ENCODE measurements around the gene NUP160. TPM values are rescaled to one million over a fixed set of nuclear protein-coding genes. Genes with fewer than 3 reads are reported as not detected.
"Not testable (repeated sequence)": the region's sequence is repeated elsewhere in the genome, so short reads cannot be mapped to it uniquely, and the experiment has no call there.

Gene NUP160
- polyA plus RNA-seq, 1 donor from 2014 or later, result 45.5 TPM

GRCh38 chr11:47775240-47775869 lies 72.8 kb downstream of the NUP160 start:
- Histone ChIP-seq H2AFZ (ENCODE audit: low read depth, low read length) (no peak overlapping the region), H3K27ac (ENCODE audit: low read length) (no peak overlapping the region), H3K9me3 (ENCODE audit: low read length) (no peaks in the 10 kb centered on the region), H3K9me2 (ENCODE audit: insufficient read depth, low read length) (no peaks in the 10 kb centered on the region), H3K4me3 (ENCODE audit: low read length) (no peak overlapping the region), H4K20me1 (ENCODE audit: insufficient read depth) (no peaks in the 10 kb centered on the region), H3K4me2 (ENCODE audit: low read length) (no peak overlapping the region), H3K79me2 (replicated peaks; ENCODE audit: insufficient read depth, low read length) (no peaks in the 10 kb centered on the region), H3K36me3 (ENCODE audit: insufficient read depth, low read length) (peaks cover 7% of the 10 kb centered on the region), H3K27me3 (ENCODE audit: insufficient read depth, low read depth, low read length) (no peaks in the 10 kb centered on the region), H3K9ac (ENCODE audit: low read length) (no peak overlapping the region), H3F3A (ENCODE audit: insufficient read depth, low read length, poor library complexity, severe bottlenecking) (no peaks in the 10 kb centered on the region)
- no peak for TF ChIP-seq EP300 (conservative IDR thresholded peaks at IDR 0.05; ENCODE audit: poor library complexity, severe bottlenecking)

- no peaks in the 10 kb centered on the region for H3K79me2 ChIP-seq (replicated peaks; ENCODE audit: insufficient read depth, low read length)
- no peaks in the 10 kb centered on the region for H3K9me3 ChIP-seq (ENCODE audit: low read length)
- no peaks in the 10 kb centered on the region for H4K20me1 ChIP-seq (ENCODE audit: insufficient read depth)
- no peak for TF ChIP-seq RAD21 (conservative IDR thresholded peaks at IDR 0.05)
- no peak for TF ChIP-seq REST (IDR thresholded peaks at IDR 0.05; ENCODE audit: borderline replicate concordance)
- no peaks in the 10 kb centered on the region for H3K27me3 ChIP-seq (ENCODE audit: insufficient read depth, low read depth, low read length)
- H3K4me3 ChIP-seq (ENCODE audit: low read length), result no peak overlapping the region
- H3K27ac ChIP-seq (ENCODE audit: low read length), result no peak overlapping the region
- H3K9ac ChIP-seq (ENCODE audit: low read length), result no peak overlapping the region
- no peak overlapping the region for H3K4me2 ChIP-seq (ENCODE audit: low read length)
- no peaks in the 10 kb centered on the region for H3F3A ChIP-seq (ENCODE audit: insufficient read depth, low read length, poor library complexity, severe bottlenecking)
- H3K36me3 ChIP-seq (ENCODE audit: insufficient read depth, low read length), result peaks cover 6% of the 10 kb centered on the region
- H3K9me2 ChIP-seq (ENCODE audit: insufficient read depth, low read length), result no peaks in the 10 kb centered on the region
- no peak overlapping the region for H2AFZ ChIP-seq (ENCODE audit: low read depth, low read length)
Measured at GRCh38 chr11:47773882-47774281, 74.3 kb downstream of the NUP160 start.

- H2AFZ ChIP-seq (ENCODE audit: low read depth, low read length); H3K27me3 ChIP-seq (ENCODE audit: insufficient read depth, low read depth, low read length); H3K27ac ChIP-seq (ENCODE audit: low read length); H4K20me1 ChIP-seq (ENCODE audit: insufficient read depth); H3K9me2 ChIP-seq (ENCODE audit: insufficient read depth, low read length); H3K9me3 ChIP-seq (ENCODE audit: low read length); H3K9ac ChIP-seq (ENCODE audit: low read length); H3K36me3 ChIP-seq (ENCODE audit: insufficient read depth, low read length); H3K4me2 ChIP-seq (ENCODE audit: low read length); H3K4me3 ChIP-seq (ENCODE audit: low read length); H3F3A ChIP-seq (ENCODE audit: insufficient read depth, low read length, poor library complexity, severe bottlenecking): not testable (repeated sequence)
- H3K79me2 ChIP-seq (replicated peaks; ENCODE audit: insufficient read depth, low read length), result peaks cover 22% of the 10 kb centered on the region
Measured at GRCh38 chr11:47769556-47769955, 78.6 kb downstream of the NUP160 start.

DNA sequence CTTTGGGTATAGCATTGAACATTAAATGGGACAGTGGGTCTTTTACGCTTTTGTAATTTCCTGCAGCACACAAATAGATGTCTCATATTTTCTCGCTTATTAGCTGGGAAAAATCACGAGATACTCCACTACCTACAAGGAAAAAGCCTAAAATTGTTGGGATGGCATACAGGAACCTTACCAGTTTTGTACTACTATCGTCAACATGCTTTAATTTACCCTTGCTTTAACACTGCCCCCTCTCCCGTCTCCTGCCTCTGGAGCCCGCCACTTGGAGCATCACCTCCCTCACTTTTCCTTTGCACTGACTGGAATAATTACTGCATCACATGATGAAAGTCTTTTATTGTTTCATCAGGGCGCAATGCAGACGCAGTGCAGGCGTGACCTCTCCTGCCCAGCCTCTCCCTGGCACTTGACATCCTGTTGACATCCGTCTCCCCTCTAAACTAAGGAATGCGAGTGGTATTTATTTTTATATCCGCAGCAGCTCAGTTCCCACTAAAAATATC lies 80.0 kb downstream of the NUP160 start:
- Histone ChIP-seq H3K27ac (ENCODE audit: low read length) (peak overlapping the region; percentile 100), H3K4me3 (ENCODE audit: low read length) (peak overlapping the region; percentile 96), H4K20me1 (ENCODE audit: insufficient read depth) (no peaks in the 10 kb centered on the region)
- peak; percentile 44 for TF ChIP-seq EP300 (conservative IDR thresholded peaks at IDR 0.05; ENCODE audit: poor library complexity, severe bottlenecking)
- TF ChIP-seq RAD21 (conservative IDR thresholded peaks at IDR 0.05), result no peak
- no peak for TF ChIP-seq MXI1 (conservative IDR thresholded peaks at IDR 0.05; ENCODE audit: poor library complexity, severe bottlenecking)
- TF ChIP-seq TAF1 (IDR thresholded peaks at IDR 0.05; ENCODE audit: low read depth), result peak; percentile 60
- TF ChIP-seq REST (IDR thresholded peaks at IDR 0.05; ENCODE audit: borderline replicate concordance), result peak; percentile 74
- no peak for TF ChIP-seq EZH2 (IDR thresholded peaks at IDR 0.05; ENCODE audit: borderline replicate concordance, insufficient read depth, low read length, poor library complexity, severe bottlenecking)
- TF ChIP-seq SMC3 (conservative IDR thresholded peaks at IDR 0.05; ENCODE audit: poor library complexity), result no peak
- peak; percentile 87 for TF ChIP-seq POLR2AphosphoS5 (IDR thresholded peaks at IDR 0.05)

More for the DNA sequence above, 80.0 kb downstream of the NUP160 start:
- Histone ChIP-seq H3K27me3 (ENCODE audit: insufficient read depth, low read depth, low read length) (no peaks in the 10 kb centered on the region), H3K9me3 (ENCODE audit: low read length) (no peaks in the 10 kb centered on the region), H3F3A (ENCODE audit: insufficient read depth, low read length, poor library complexity, severe bottlenecking) (peaks cover 7% of the 10 kb centered on the region), H3K4me2 (ENCODE audit: low read length) (peak overlapping the region; percentile 94), H3K79me2 (replicated peaks; ENCODE audit: insufficient read depth, low read length) (peaks cover 32% of the 10 kb centered on the region), H2AFZ (ENCODE audit: low read depth, low read length) (peak overlapping the region; percentile 71), H3K36me3 (ENCODE audit: insufficient read depth, low read length) (no peaks in the 10 kb centered on the region), H3K9ac (ENCODE audit: low read length) (peak overlapping the region; percentile 95), H3K9me2 (ENCODE audit: insufficient read depth, low read length) (no peaks in the 10 kb centered on the region)
